Measurements from ENCODE around the gene CNN1.

DNA sequence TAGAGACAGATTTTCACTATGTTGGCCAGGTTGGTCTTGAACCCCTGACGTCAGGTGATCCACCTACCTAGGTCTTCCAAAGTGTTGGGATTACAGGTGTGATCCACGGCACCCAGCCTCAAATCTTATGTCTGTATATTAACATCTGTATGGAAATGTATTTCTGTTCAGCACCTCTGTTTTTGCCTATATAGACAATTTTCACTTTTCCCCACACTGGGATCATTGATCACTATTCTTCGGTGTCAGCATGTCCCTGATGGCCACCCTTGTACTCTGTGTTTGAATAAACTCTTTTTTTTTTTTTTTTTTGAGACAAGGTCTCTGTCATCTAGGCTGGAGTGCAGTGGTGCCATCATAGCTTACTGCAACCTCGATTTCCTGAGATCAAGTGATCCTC is 55.4 kb downstream of the CNN1 start:
- TF ChIP-seq, protein P1, sequence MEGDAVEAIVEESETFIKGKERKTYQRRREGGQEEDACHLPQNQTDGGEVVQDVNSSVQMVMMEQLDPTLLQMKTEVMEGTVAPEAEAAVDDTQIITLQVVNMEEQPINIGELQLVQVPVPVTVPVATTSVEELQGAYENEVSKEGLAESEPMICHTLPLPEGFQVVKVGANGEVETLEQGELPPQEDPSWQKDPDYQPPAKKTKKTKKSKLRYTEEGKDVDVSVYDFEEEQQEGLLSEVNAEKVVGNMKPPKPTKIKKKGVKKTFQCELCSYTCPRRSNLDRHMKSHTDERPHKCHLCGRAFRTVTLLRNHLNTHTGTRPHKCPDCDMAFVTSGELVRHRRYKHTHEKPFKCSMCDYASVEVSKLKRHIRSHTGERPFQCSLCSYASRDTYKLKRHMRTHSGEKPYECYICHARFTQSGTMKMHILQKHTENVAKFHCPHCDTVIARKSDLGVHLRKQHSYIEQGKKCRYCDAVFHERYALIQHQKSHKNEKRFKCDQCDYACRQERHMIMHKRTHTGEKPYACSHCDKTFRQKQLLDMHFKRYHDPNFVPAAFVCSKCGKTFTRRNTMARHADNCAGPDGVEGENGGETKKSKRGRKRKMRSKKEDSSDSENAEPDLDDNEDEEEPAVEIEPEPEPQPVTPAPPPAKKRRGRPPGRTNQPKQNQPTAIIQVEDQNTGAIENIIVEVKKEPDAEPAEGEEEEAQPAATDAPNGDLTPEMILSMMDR (IDR thresholded peaks at IDR 0.05 in 4 of 5, conservative IDR thresholded peaks at IDR 0.05 in 1 of 5): no peak
- no peak for TF ChIP-seq POLR2A (IDR thresholded peaks at IDR 0.05)
